ENCODE data around the gene C10orf90. TPM values are rescaled to one million over a fixed set of nuclear protein-coding genes. Genes with fewer than 3 reads are reported as not detected.
A peak's percentile ranks its signal among the peaks of the same experiment; 100 is the strongest.

The C10orf90 gene
- total RNA-seq, 1 experiment from 2014 or later: not detected

- peaks cover 4 to 19% (median 15%) of the 10 kb centered on the region in 3 experiments for H3K36me3 Mint-ChIP-seq (ENCODE audit: insufficient read depth in 1 of 3, low read depth in 3 of 3)
- Histone ChIP-seq H3K4me1 (ENCODE audit: insufficient read depth, low read length) (no peaks in the 10 kb centered on the region; the same call in 1 of the 2 replicates), H3K23ac (ENCODE audit: insufficient read length, low read depth, low read length) (no peak overlapping the region), H3K4me2 (ENCODE audit: insufficient read depth, insufficient read length, low read length) (no peak overlapping the region), H3K27ac (ENCODE audit: insufficient read length, low read depth, low read length) (no peak overlapping the region), H3T11ph (ENCODE audit: low read length) (no peak overlapping the region), H4K5ac (ENCODE audit: insufficient read length, low read depth, low read length) (no peak overlapping the region), H2BK15ac (ENCODE audit: low read depth, low read length) (no peak overlapping the region), H3K4ac (ENCODE audit: low read depth, low read length) (no peak overlapping the region), H3K79me2 (ENCODE audit: insufficient read depth, low read length) (no peaks in the 10 kb centered on the region), H2BK20ac (ENCODE audit: low read depth, low read length, poor library complexity, severe bottlenecking) (no peak overlapping the region), H3K18ac (ENCODE audit: insufficient read length, low read depth, low read length) (no peak overlapping the region), H2AK5ac (ENCODE audit: insufficient read length, low read length) (no peak overlapping the region), H3K79me1 (ENCODE audit: insufficient read depth, low read depth, low read length, poor library complexity, severe bottlenecking) (no peaks in the 10 kb centered on the region), H3K27me3 (ENCODE audit: insufficient read depth, low read length) (no peaks in the 10 kb centered on the region), H2AFZ (ENCODE audit: low read length) (no peak overlapping the region), H2BK5ac (ENCODE audit: insufficient read length, low read length) (no peak overlapping the region), H3K23me2 (ENCODE audit: insufficient read length, low read depth, low read length, poor library complexity, severe bottlenecking) (no peaks in the 10 kb centered on the region), H3K14ac (ENCODE audit: insufficient read depth, low read length) (no peak overlapping the region), H3K56ac (ENCODE audit: insufficient read length, low read depth, low read length) (no peak overlapping the region), H3K9ac (ENCODE audit: extremely low read depth, insufficient read length, low read length) (no peak overlapping the region), H4K91ac (ENCODE audit: insufficient read length, low read depth, low read length) (no peak overlapping the region), H2BK12ac (ENCODE audit: insufficient read length, low read depth, low read length) (no peak overlapping the region), H4K8ac (replicated peaks; ENCODE audit: insufficient read length, low read depth, low read length) (no peak overlapping the region), H2BK120ac (ENCODE audit: low read depth, low read length, poor library complexity, severe bottlenecking) (no peak overlapping the region), H3K9me3 (ENCODE audit: control insufficient read depth, low read depth, low read length) (peaks cover 6% of the 10 kb centered on the region), H4K20me1 (ENCODE audit: control insufficient read depth, insufficient read depth, insufficient read length) (peaks cover 3% of the 10 kb centered on the region)
- H3K9me3 Mint-ChIP-seq: peaks cover 21 to 33% of the 10 kb centered on the region in 2 experiments
- H3K4me3 Mint-ChIP-seq: no peak overlapping the region
- peaks cover 17% of the 10 kb centered on the region for H3K27me3 Mint-ChIP-seq (ENCODE audit: low read depth)
- H3K27ac Mint-ChIP-seq: no peak overlapping the region
- peaks cover 32 to 45% of the 10 kb centered on the region in 2 experiments for H3K4me1 Mint-ChIP-seq
- peak; percentile 19; the same call in 2 of the 3 replicates for TF ChIP-seq CTCF (conservative IDR thresholded peaks at IDR 0.05)
- WGBS (ENCODE audit: extremely low coverage, insufficient read length, low lambda C conversion rate): no CpG with 5 or more reads among the region's 12 CpGs
- DNase-seq: peak; percentile 74
Observed at GRCh38 chr10:126570621-126571602, 99.6 kb downstream of the C10orf90 start.

All from H9 (cell line).